ENCODE measurements around the gene SEMA5B. TPM values are rescaled to one million over a fixed set of nuclear protein-coding genes. Genes with fewer than 3 reads are reported as not detected.

SEMA5B gene
- total RNA-seq, 1 experiment from 2014 or later, result 22.4 TPM

GRCh38 chr3:123046262-123047061, 18.9 kb upstream of the SEMA5B start:
- Histone ChIP-seq H3K4me3 (ENCODE audit: insufficient read depth, low read depth, low read length) (no peak overlapping the region), H3K27me3 (ENCODE audit: control insufficient read depth, insufficient read depth, low read length) (no peaks in the 10 kb centered on the region), H3K36me3 (replicated peaks; ENCODE audit: control insufficient read depth, insufficient read depth, low read length) (no peaks in the 10 kb centered on the region)
- DNase-seq, result no peak

GRCh38 chr3:123044981-123045763, 17.6 kb upstream of the SEMA5B start:
- H3K4me3 ChIP-seq (ENCODE audit: insufficient read depth, low read depth, low read length), result no peak overlapping the region
- no peaks in the 10 kb centered on the region for H3K27me3 ChIP-seq (ENCODE audit: control insufficient read depth, insufficient read depth, low read length)
- no peaks in the 10 kb centered on the region for H3K36me3 ChIP-seq (replicated peaks; ENCODE audit: control insufficient read depth, insufficient read depth, low read length)
- DNase-seq, result no peak

GRCh38 chr3:123042413-123042812, 14.8 kb upstream of the SEMA5B start:
- DNase-seq, result no peak
- Histone ChIP-seq H3K4me3 (ENCODE audit: insufficient read depth, low read depth, low read length) (no peak overlapping the region), H3K36me3 (replicated peaks; ENCODE audit: control insufficient read depth, insufficient read depth, low read length) (no peaks in the 10 kb centered on the region), H3K27me3 (ENCODE audit: control insufficient read depth, insufficient read depth, low read length) (no peaks in the 10 kb centered on the region)

GRCh38 chr3:123039178-123039577, 11.6 kb upstream of the SEMA5B start:
- DNase-seq, result no peak
- H3K36me3 ChIP-seq (replicated peaks; ENCODE audit: control insufficient read depth, insufficient read depth, low read length), result no peaks in the 10 kb centered on the region
- no peak overlapping the region for H3K4me3 ChIP-seq (ENCODE audit: insufficient read depth, low read depth, low read length)
- H3K27me3 ChIP-seq (ENCODE audit: control insufficient read depth, insufficient read depth, low read length), result no peaks in the 10 kb centered on the region

DNA sequence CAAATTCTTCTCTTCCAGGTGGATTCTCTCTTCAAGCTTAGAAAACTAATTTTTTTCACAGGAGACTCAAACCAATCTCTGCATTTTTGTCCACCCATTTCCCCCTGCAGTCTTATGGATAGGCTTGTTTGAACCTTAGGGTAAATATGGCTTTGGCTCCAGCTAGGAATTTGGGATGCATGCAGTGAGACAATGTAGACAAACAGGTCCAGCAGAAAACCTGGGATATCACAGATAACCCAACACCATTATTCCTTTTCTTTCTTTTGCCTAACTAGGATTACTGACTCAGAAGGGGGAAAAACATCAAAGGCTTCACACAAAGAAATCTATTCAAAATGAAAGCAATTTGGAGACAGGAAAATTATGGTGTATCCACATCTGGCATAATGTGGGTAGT, 11.2 kb upstream of the SEMA5B start:
- no peak for DNase-seq
- Histone ChIP-seq H3K36me3 (replicated peaks; ENCODE audit: control insufficient read depth, insufficient read depth, low read length) (no peaks in the 10 kb centered on the region), H3K4me3 (ENCODE audit: insufficient read depth, low read depth, low read length) (no peak overlapping the region), H3K27me3 (ENCODE audit: control insufficient read depth, insufficient read depth, low read length) (no peaks in the 10 kb centered on the region)

- Histone ChIP-seq H3K4me3 (ENCODE audit: insufficient read depth, low read depth, low read length) (no peak overlapping the region), H3K27me3 (ENCODE audit: control insufficient read depth, insufficient read depth, low read length) (no peaks in the 10 kb centered on the region), H3K36me3 (replicated peaks; ENCODE audit: control insufficient read depth, insufficient read depth, low read length) (no peaks in the 10 kb centered on the region)
- DNase-seq, result no peak
These were observed 9.4 kb upstream of the SEMA5B start for GRCh38 chr3:123037015-123037375.

GRCh38 chr3:123036352-123037014, 8.9 kb upstream of the SEMA5B start:
- DNase-seq, result no peak
- no peak overlapping the region for H3K4me3 ChIP-seq (ENCODE audit: insufficient read depth, low read depth, low read length)
- no peaks in the 10 kb centered on the region for H3K36me3 ChIP-seq (replicated peaks; ENCODE audit: control insufficient read depth, insufficient read depth, low read length)
- H3K27me3 ChIP-seq (ENCODE audit: control insufficient read depth, insufficient read depth, low read length), result no peaks in the 10 kb centered on the region

DNA sequence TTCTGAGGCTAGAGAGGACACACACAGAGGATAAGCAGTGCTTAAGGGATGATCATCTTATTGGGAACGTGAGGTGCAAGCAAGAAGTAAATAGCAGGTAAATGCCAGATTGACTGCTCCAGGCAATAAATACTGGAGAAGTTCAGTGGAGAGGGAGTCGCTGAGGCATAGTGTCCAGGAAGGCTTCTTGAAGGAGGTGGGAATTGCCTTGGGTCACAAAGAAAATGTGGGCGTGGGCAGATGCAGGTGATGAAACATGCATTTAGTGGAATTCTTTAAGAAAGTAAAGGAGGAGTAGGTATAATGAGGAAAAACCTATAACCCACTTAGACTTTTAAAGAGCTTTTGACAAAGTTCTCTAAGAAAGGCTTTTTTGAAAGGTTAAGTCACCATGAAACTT, 7.4 kb upstream of the SEMA5B start:
- Histone ChIP-seq H3K4me3 (ENCODE audit: insufficient read depth, low read depth, low read length) (no peak overlapping the region), H3K27me3 (ENCODE audit: control insufficient read depth, insufficient read depth, low read length) (peaks cover 2% of the 10 kb centered on the region), H3K36me3 (replicated peaks; ENCODE audit: control insufficient read depth, insufficient read depth, low read length) (no peaks in the 10 kb centered on the region)
- DNase-seq, result no peak

GRCh38 chr3:123034120-123034519, 6.6 kb upstream of the SEMA5B start:
- H3K27me3 ChIP-seq (ENCODE audit: control insufficient read depth, insufficient read depth, low read length), result peaks cover 9% of the 10 kb centered on the region
- no peak overlapping the region for H3K4me3 ChIP-seq (ENCODE audit: insufficient read depth, low read depth, low read length)
- H3K36me3 ChIP-seq (replicated peaks; ENCODE audit: control insufficient read depth, insufficient read depth, low read length), result no peaks in the 10 kb centered on the region
- no peak for DNase-seq

DNA sequence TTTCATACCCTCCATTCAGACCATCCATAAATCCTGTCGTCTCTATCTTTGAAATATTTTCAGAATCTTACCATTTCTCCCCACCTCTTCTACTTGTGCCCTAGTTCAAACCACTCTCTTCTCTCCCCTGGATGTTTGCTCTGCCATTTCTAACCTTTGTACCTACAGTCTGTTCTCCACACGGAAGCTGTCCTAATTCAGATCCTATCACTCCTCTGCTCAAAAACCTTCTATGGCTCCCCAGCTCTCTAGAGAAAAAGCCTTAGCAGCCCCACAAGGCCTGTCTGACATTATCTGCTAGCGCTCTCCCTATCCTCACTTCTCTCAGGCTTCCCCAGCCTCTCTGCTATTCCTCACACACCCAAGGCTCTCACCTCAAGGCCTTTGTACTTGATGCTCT, 4.5 kb upstream of the SEMA5B start:
- no peak for DNase-seq
- peaks cover 20% of the 10 kb centered on the region for H3K27me3 ChIP-seq (ENCODE audit: control insufficient read depth, insufficient read depth, low read length)
- H3K36me3 ChIP-seq (replicated peaks; ENCODE audit: control insufficient read depth, insufficient read depth, low read length), result no peaks in the 10 kb centered on the region
- no peak overlapping the region for H3K4me3 ChIP-seq (ENCODE audit: insufficient read depth, low read depth, low read length)

DNA sequence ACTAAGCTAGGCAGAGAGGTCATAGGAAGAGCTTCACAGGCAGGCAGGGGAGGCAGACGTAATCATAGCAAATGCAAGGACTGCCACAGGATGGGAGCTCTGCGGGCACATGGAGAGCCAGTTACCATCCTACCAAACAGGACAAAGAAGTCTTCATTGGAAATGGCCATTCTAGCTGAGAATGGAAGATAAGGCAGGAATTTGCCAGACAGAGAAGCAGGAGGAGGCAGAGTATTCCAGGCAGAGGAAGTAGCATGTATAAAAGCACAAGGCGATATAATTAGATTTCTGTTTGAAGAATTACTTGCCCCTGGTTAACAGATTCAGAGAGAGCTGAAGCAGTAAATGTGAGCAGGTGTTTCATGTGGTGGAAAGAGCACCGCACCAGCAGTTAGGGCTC, 3.5 kb upstream of the SEMA5B start:
- Histone ChIP-seq H3K36me3 (replicated peaks; ENCODE audit: control insufficient read depth, insufficient read depth, low read length) (no peaks in the 10 kb centered on the region), H3K27me3 (ENCODE audit: control insufficient read depth, insufficient read depth, low read length) (peaks cover 26% of the 10 kb centered on the region), H3K4me3 (ENCODE audit: insufficient read depth, low read depth, low read length) (no peak overlapping the region)
- DNase-seq, result no peak

GRCh38 chr3:123028233-123028828, 768 bp upstream of the SEMA5B start:
- no peaks in the 10 kb centered on the region for H3K36me3 ChIP-seq (replicated peaks; ENCODE audit: control insufficient read depth, insufficient read depth, low read length)
- H3K27me3 ChIP-seq (ENCODE audit: control insufficient read depth, insufficient read depth, low read length), result peaks cover 43% of the 10 kb centered on the region
- peak overlapping the region; percentile 73 for H3K4me3 ChIP-seq (ENCODE audit: insufficient read depth, low read depth, low read length)
- peak; percentile 80 for DNase-seq

- DNase-seq, result peak; percentile 93
- Histone ChIP-seq H3K4me3 (ENCODE audit: insufficient read depth, low read depth, low read length) (peak overlapping the region; percentile 73), H3K36me3 (replicated peaks; ENCODE audit: control insufficient read depth, insufficient read depth, low read length) (no peaks in the 10 kb centered on the region), H3K27me3 (ENCODE audit: control insufficient read depth, insufficient read depth, low read length) (peaks cover 45% of the 10 kb centered on the region)
These were observed 835 bp downstream of the SEMA5B start for GRCh38 chr3:123026565-123027291.

All from H7 (cell line).